HCT116 (cell line): ENCODE measurements around the gene LMOD1. TPM values are rescaled to one million over a fixed set of nuclear protein-coding genes. Genes with fewer than 3 reads are reported as not detected.

Experiments
- ATAC-seq: fragments of 200-7000 bp; cut with Tn5 transposase; 2 replicates; pipeline ENCODE4 v1.9.1; 2020; ENCODE audit warnings: mild to moderate bottlenecking, moderate library complexity
- BruUV-seq: library from RNA; stranded (reverse); fragments of 400-500 nt; replicated peaks from 2 replicates; lab custom pipeline; 2021; lab: Mats Ljungman, UMichigan
- CTCF ChIA-PET: fragments of 300-600 bp; sonication (Branson Sonifier 250); formaldehyde crosslinking; loops from one replicate; lab custom pipeline; 2021; ENCODE audit warnings: antibody characterized with exemption; lab: Charles Lee
- POLR2A ChIA-PET: fragments of 300-600, 350-600 bp; sonication (Branson Sonifier 250); formaldehyde crosslinking; loops from one replicate; lab custom pipeline; 2021; ENCODE audit warnings: antibody characterized with exemption; lab: Charles Lee
- RAD21 ChIA-PET, 2 experiments: fragments of 300-600 bp; sonication (Branson Sonifier 250); formaldehyde crosslinking; loops; one replicate each; lab custom pipeline; 2023; ENCODE audit warnings: low total read pairs in 2 of 2; ENCODE audit not compliant: uncharacterized antibody in 2 of 2, unreplicated experiment in 2 of 2, low non-redundant PET in 1 of 2; lab: Charles Lee
- DNase-seq: peaks from one replicate; pipeline ENCODE4 v3.0.0-alpha.2; 2010; ENCODE audit warnings: low read depth, low spot score
- H2AFZ ChIP-seq: fragments of 200-600 bp; shearing (Covaris generic), sonication (generic); 2 replicates; pipeline ENCODE4 v1.6.1; 2017; ENCODE audit warnings: low read depth, mixed run types, mixed read lengths, antibody characterized with exemption, low read length; ENCODE audit not compliant: poor library complexity, severe bottlenecking
- H3K27ac ChIP-seq: 2 replicates; pipeline ENCODE4 v1.5.1; 2012; ENCODE audit warnings: low read depth, low read length
- H3K27me3 ChIP-seq: fragments of 200-600 bp; sonication (generic); 2 replicates; pipeline ENCODE4 v1.6.1; 2016; ENCODE audit warnings: mixed run types, low read length, mixed read lengths; ENCODE audit not compliant: insufficient read depth
- H3K36me3 ChIP-seq, 2 experiments: fragments of 200-500 bp in 1 of 2; fragments of 200-600 bp in 1 of 2; sonication (Bioruptor generic) in 1 of 2; sonication (generic) in 1 of 2; 2 replicates each; pipeline versions ENCODE4 v1.5.1 to v1.6.1; 2014 to 2016; ENCODE audit warnings: low read length in 2 of 2, inconsistent platforms in 1 of 2, mixed read lengths in 1 of 2, mixed run types in 1 of 2; ENCODE audit not compliant: insufficient read depth in 2 of 2, control insufficient read depth in 1 of 2
- H3K4me1 ChIP-seq, 2 experiments: fragments of 200-600 bp in 1 of 2; sonication (generic) in 1 of 2; 2 replicates each; pipeline versions ENCODE4 v1.5.1 to v1.6.1; 2012 to 2017; ENCODE audit warnings: low read length in 2 of 2, inconsistent platforms in 1 of 2, mild to moderate bottlenecking in 1 of 2, mixed read lengths in 1 of 2, mixed run types in 1 of 2, moderate library complexity in 1 of 2; ENCODE audit not compliant: insufficient read depth in 2 of 2, control insufficient read depth in 1 of 2
- H3K4me2 ChIP-seq: fragments of 200-600 bp; sonication (generic); 2 replicates; pipeline ENCODE4 v1.6.1; 2017; ENCODE audit warnings: mixed run types, low read length, mixed read lengths
- H3K4me3 ChIP-seq, 2 experiments: fragments of 200-600 bp in 1 of 2; sonication (generic) in 1 of 2; replicated peaks in 1 of 2; 2 replicates each; pipeline ENCODE4 v1.5.1; 2011 to 2016; ENCODE audit warnings: low read length in 2 of 2, control low read depth in 1 of 2, low read depth in 1 of 2, mild to moderate bottlenecking in 1 of 2, mixed read lengths in 1 of 2, mixed run types in 1 of 2
- H3K79me2 ChIP-seq: fragments of 200-600 bp; sonication (generic); 2 replicates; pipeline ENCODE4 v1.6.1; 2017; ENCODE audit warnings: mild to moderate bottlenecking, mixed run types, low read length, moderate library complexity, mixed read lengths; ENCODE audit not compliant: insufficient read depth
- H3K9ac ChIP-seq: fragments of 200-600 bp; sonication (generic); 2 replicates; pipeline ENCODE4 v1.6.1; 2016; ENCODE audit warnings: low read length, mixed read lengths
- H3K9me2 ChIP-seq: fragments of 200-600 bp; sonication (generic), shearing (Covaris generic); 2 replicates; pipeline ENCODE4 v1.6.1; 2017; ENCODE audit warnings: mixed run types, mild to moderate bottlenecking, moderate library complexity; ENCODE audit not compliant: insufficient read depth
- H3K9me3 ChIP-seq, 2 experiments: fragments of 200-500 bp in 1 of 2; fragments of 200-600 bp in 1 of 2; sonication (Bioruptor generic) in 1 of 2; sonication (generic) in 1 of 2; 2 replicates each; pipeline ENCODE4 v1.6.1; 2014 to 2017; ENCODE audit warnings: low read length in 2 of 2, mixed read lengths in 2 of 2, inconsistent platforms in 1 of 2, low read depth in 1 of 2, mild to moderate bottlenecking in 1 of 2, mixed run types in 1 of 2, moderate library complexity in 1 of 2; ENCODE audit not compliant: control insufficient read depth in 1 of 2, insufficient read depth in 1 of 2
- H4K20me1 ChIP-seq: fragments of 200-600 bp; sonication (generic), shearing (Covaris generic); 2 replicates; pipeline ENCODE4 v1.6.1; 2017; ENCODE audit warnings: mixed run types, mild to moderate bottlenecking, moderate library complexity; ENCODE audit not compliant: insufficient read depth
- CBX3 ChIP-seq: IDR thresholded peaks from 2 replicates; pipeline ENCODE4 v1.6.1; 2012; ENCODE audit warnings: low read depth
- CEBPB ChIP-seq: IDR thresholded peaks from 2 replicates; pipeline ENCODE4 v1.6.1; 2012; ENCODE audit warnings: low read depth
- ELF1 ChIP-seq: IDR thresholded peaks from 2 replicates; pipeline ENCODE4 v1.6.1; 2012; ENCODE audit warnings: low read depth, borderline replicate concordance
- EZH2 ChIP-seq: fragments of 200-600 bp; sonication (generic); IDR thresholded peaks from 2 replicates; pipeline ENCODE4 v1.6.1; 2017; ENCODE audit warnings: antibody characterized with exemption, mixed run types
- EZH2phosphoT487 ChIP-seq: fragments of 200-600 bp; IDR thresholded peaks from 2 replicates; pipeline ENCODE4 v1.6.1; 2018; ENCODE audit warnings: antibody characterized with exemption, borderline replicate concordance
- RAD21 ChIP-seq: IDR thresholded peaks from 2 replicates; pipeline ENCODE4 v1.6.1; 2012; ENCODE audit warnings: low read depth, mild to moderate bottlenecking
- SRF ChIP-seq: IDR thresholded peaks from 2 replicates; pipeline ENCODE4 v1.6.1; 2012; ENCODE audit warnings: low read depth
- YY1 ChIP-seq: IDR thresholded peaks from 2 replicates; pipeline ENCODE4 v1.6.1; 2011; ENCODE audit warnings: low read length, low read depth, moderate library complexity, mild to moderate bottlenecking; ENCODE audit not compliant: insufficient replicate concordance; ENCODE audit errors: extremely low read depth
- ZFX ChIP-seq: fragments of 450-650 bp; IDR thresholded peaks from 2 replicates; pipeline ENCODE4 v1.6.1; 2017
- ZNF274 ChIP-seq: fragments of 200-500 bp; sonication (Bioruptor generic); IDR thresholded peaks from 2 replicates; pipeline ENCODE4 v1.6.1; 2014; ENCODE audit warnings: mild to moderate bottlenecking, low read depth, low read length, inconsistent platforms
- intact Hi-C: fragments of 100-400 bp; cut with micrococcal nuclease; formaldehyde crosslinking; loops from 2 replicates; pipeline ENCODE4 v1.10.0; 2022
- total RNA-seq: library from RNA; stranded (reverse); gene quantifications from one replicate; pipeline ENCODE4 v1.2.1, GENCODE V29; 2021; ENCODE audit not compliant: unreplicated experiment
- TF ChIP-seq, protein P1 (sequence below): IDR thresholded peaks from 2 replicates; pipeline ENCODE4 v1.6.1; 2012
- TF ChIP-seq, protein P2 (sequence below): IDR thresholded peaks from 2 replicates; pipeline ENCODE4 v1.6.1; 2011; ENCODE audit warnings: mild to moderate bottlenecking, low read length, moderate library complexity; ENCODE audit not compliant: insufficient replicate concordance; ENCODE audit errors: extremely low read depth

Gene LMOD1
- total RNA-seq, 1 experiment from 2014 or later, result 0.12 TPM

DNA sequence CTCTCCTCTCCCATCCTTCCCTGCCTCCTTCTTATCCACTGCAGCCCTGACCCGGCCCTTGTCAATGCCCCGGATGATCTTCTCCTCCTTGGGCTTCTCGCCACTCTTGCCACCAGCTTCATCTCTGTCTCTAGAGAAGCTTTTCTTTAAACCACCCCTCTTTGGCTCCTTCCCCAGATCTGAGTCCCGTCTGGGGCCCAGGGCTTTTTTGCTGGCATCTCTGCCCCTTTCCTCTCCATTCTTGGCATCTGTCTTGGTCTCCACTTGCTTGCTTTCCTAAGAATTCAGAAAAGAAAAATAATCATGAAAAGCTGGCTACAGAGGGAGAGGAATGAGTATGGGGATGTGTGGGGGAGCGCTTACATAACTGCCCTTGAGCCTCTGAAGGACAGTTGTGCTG lies 45.9 kb downstream of the LMOD1 start:
- H2AFZ ChIP-seq, result no peak overlapping the region
- CTCF ChIA-PET, result interaction anchor here (6.8 kb wide), 1 partner anchor 72 kb away, joined by 99 read pairs; no protein-coding TSS in a partner anchor
- H3K4me2 ChIP-seq, result no peak overlapping the region
- no peak overlapping the region for H3K4me3 ChIP-seq
- POLR2A ChIA-PET, result interaction anchor here (0.6 kb wide), 1 partner anchor 107 kb away, joined by 3 read pairs; no protein-coding TSS in a partner anchor
- peaks cover 4 to 18% of the 10 kb centered on the region in 2 experiments; a peak in 3 of 4 replicates for H3K4me1 ChIP-seq
- H4K20me1 ChIP-seq, result no peaks in the 10 kb centered on the region
- H3K79me2 ChIP-seq, result no peaks in the 10 kb centered on the region
- no TSS peak for BruUV-seq
- RAD21 ChIA-PET, result no interaction called here
- no peak for DNase-seq
- no peaks in the 10 kb centered on the region for H3K36me3 ChIP-seq
- ATAC-seq, result no peak
- H3K9me3 ChIP-seq, result no peaks in the 10 kb centered on the region
- TF ChIP-seq, protein P1, sequence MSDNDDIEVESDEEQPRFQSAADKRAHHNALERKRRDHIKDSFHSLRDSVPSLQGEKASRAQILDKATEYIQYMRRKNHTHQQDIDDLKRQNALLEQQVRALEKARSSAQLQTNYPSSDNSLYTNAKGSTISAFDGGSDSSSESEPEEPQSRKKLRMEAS, result no peak
- TF ChIP-seq CBX3 (no peak), ZFX (no peak), CEBPB (no peak), SRF (no peak), RAD21 (no peak), YY1 (no peak), ZNF274 (no peak), EZH2 (no peak), EZH2phosphoT487 (no peak), ELF1 (no peak)
- TF ChIP-seq, protein P2, sequence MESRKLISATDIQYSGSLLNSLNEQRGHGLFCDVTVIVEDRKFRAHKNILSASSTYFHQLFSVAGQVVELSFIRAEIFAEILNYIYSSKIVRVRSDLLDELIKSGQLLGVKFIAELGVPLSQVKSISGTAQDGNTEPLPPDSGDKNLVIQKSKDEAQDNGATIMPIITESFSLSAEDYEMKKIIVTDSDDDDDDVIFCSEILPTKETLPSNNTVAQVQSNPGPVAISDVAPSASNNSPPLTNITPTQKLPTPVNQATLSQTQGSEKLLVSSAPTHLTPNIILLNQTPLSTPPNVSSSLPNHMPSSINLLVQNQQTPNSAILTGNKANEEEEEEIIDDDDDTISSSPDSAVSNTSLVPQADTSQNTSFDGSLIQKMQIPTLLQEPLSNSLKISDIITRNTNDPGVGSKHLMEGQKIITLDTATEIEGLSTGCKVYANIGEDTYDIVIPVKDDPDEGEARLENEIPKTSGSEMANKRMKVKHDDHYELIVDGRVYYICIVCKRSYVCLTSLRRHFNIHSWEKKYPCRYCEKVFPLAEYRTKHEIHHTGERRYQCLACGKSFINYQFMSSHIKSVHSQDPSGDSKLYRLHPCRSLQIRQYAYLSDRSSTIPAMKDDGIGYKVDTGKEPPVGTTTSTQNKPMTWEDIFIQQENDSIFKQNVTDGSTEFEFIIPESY, result no peak
- no peak overlapping the region for H3K9ac ChIP-seq
- intact Hi-C loops, result no loop called here
- no peaks in the 10 kb centered on the region for H3K9me2 ChIP-seq
- no peaks in the 10 kb centered on the region for H3K27me3 ChIP-seq
- H3K27ac ChIP-seq, result no peak overlapping the region
